ENCODE data around the gene KRT79. TPM values are rescaled to one million over a fixed set of nuclear protein-coding genes. Genes with fewer than 3 reads are reported as not detected.
A peak's percentile ranks its signal among the peaks of the same experiment; 100 is the strongest.

KRT79 gene
- polyA plus RNA-seq, 1 experiment, result 0.04 TPM

DNA sequence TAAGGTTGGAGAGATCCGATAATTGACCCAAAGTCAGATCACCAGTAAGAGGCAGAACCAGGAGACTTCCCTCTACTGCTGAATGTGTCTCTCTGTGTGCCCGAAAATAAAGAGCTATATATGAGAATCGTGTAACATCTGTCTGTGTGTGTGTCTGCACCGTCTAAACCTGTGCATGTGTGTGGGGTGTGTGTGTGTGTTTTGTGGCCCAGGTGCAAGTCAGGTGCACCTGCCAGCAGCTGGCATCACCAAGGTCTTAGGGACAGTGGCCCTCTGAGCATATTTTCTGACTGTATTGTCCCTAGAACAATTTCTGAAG, 39.4 kb upstream of the KRT79 start:
- ChIA-PET CTCF (interaction anchor here (1.0 to 4.3 kb wide), 9 partner anchors 8 to 719 kb away, joined by 3 to 34 read pairs (median 6); no protein-coding TSS in a partner anchor), POLR2A (interaction anchor here (0.6 kb wide), 1 partner anchor 788 kb away, joined by 3 read pairs; no protein-coding TSS in a partner anchor)
- H3K27ac ChIP-seq (ENCODE audit: low read depth, low read length), result peak overlapping the region; percentile 61
- DNase-seq (ENCODE audit: low read depth, low spot score), result no peak
- H3K27me3 ChIP-seq (ENCODE audit: control insufficient read depth, insufficient read depth, low read length), result no peaks in the 10 kb centered on the region
- H3K4me3 ChIP-seq (ENCODE audit: low read depth, low read length), result peak overlapping the region; percentile 52; the same call in 1 of the 2 replicates
- TF ChIP-seq, protein P1, sequence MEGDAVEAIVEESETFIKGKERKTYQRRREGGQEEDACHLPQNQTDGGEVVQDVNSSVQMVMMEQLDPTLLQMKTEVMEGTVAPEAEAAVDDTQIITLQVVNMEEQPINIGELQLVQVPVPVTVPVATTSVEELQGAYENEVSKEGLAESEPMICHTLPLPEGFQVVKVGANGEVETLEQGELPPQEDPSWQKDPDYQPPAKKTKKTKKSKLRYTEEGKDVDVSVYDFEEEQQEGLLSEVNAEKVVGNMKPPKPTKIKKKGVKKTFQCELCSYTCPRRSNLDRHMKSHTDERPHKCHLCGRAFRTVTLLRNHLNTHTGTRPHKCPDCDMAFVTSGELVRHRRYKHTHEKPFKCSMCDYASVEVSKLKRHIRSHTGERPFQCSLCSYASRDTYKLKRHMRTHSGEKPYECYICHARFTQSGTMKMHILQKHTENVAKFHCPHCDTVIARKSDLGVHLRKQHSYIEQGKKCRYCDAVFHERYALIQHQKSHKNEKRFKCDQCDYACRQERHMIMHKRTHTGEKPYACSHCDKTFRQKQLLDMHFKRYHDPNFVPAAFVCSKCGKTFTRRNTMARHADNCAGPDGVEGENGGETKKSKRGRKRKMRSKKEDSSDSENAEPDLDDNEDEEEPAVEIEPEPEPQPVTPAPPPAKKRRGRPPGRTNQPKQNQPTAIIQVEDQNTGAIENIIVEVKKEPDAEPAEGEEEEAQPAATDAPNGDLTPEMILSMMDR (IDR thresholded peaks at IDR 0.05; ENCODE audit: low read depth, low read length), result no peak
- H3K9me3 ChIP-seq (ENCODE audit: control insufficient read depth, insufficient read depth, low read length), result no peaks in the 10 kb centered on the region; the same call in 1 of the 2 replicates

GRCh38 chr12:52872644-52873389, 38.7 kb upstream of the KRT79 start:
- no peak for DNase-seq (ENCODE audit: low read depth, low spot score)
- H3K27ac ChIP-seq (ENCODE audit: low read depth, low read length), result no peak overlapping the region
- ChIA-PET CTCF (interaction anchor here (1.1 to 4.3 kb wide), 6 partner anchors 12 to 594 kb away, joined by 4 to 34 read pairs (median 12); no protein-coding TSS in a partner anchor), POLR2A (no interaction called here)
- H3K27me3 ChIP-seq (ENCODE audit: control insufficient read depth, insufficient read depth, low read length), result no peaks in the 10 kb centered on the region
- H3K4me3 ChIP-seq (ENCODE audit: low read depth, low read length), result no peak overlapping the region
- H3K9me3 ChIP-seq (ENCODE audit: control insufficient read depth, insufficient read depth, low read length), result no peaks in the 10 kb centered on the region; the same call in 1 of the 2 replicates
- TF ChIP-seq, protein P1 (IDR thresholded peaks at IDR 0.05; ENCODE audit: low read depth, low read length), result no peak

- H3K27ac ChIP-seq (ENCODE audit: low read depth, low read length), result peak overlapping the region; percentile 75
- CTCF ChIA-PET, result interaction anchor here (0.7 to 1.4 kb wide), 19 partner anchors 8 to 725 kb away, joined by 3 to 42 read pairs (median 5); no protein-coding TSS in a partner anchor
- no peak for DNase-seq (ENCODE audit: low read depth, low spot score)
- no peak overlapping the region for H3K4me3 ChIP-seq (ENCODE audit: low read depth, low read length)
- H3K9me3 ChIP-seq (ENCODE audit: control insufficient read depth, insufficient read depth, low read length), result no peaks in the 10 kb centered on the region; the same call in 1 of the 2 replicates
- H3K27me3 ChIP-seq (ENCODE audit: control insufficient read depth, insufficient read depth, low read length), result no peaks in the 10 kb centered on the region
- POLR2A ChIA-PET, result no interaction called here
- TF ChIP-seq, protein P1 (IDR thresholded peaks at IDR 0.05; ENCODE audit: low read depth, low read length), result no peak
Measured at GRCh38 chr12:52871291-52872039, 37.4 kb upstream of the KRT79 start.

GRCh38 chr12:52870361-52871290, 36.5 kb upstream of the KRT79 start:
- ChIA-PET POLR2A (no interaction called here), CTCF (interaction anchor here (0.5 to 1.4 kb wide), 36 partner anchors 9 to 724 kb away, joined by 3 to 42 read pairs (median 4); no protein-coding TSS in a partner anchor)
- no peak overlapping the region for H3K4me3 ChIP-seq (ENCODE audit: low read depth, low read length)
- peak overlapping the region; percentile 75 for H3K27ac ChIP-seq (ENCODE audit: low read depth, low read length)
- no peaks in the 10 kb centered on the region; the same call in 1 of the 2 replicates for H3K9me3 ChIP-seq (ENCODE audit: control insufficient read depth, insufficient read depth, low read length)
- TF ChIP-seq, protein P1 (IDR thresholded peaks at IDR 0.05; ENCODE audit: low read depth, low read length), result peak; percentile 72
- no peaks in the 10 kb centered on the region for H3K27me3 ChIP-seq (ENCODE audit: control insufficient read depth, insufficient read depth, low read length)
- no peak for DNase-seq (ENCODE audit: low read depth, low spot score)
